HepG2 (cell line): ENCODE data around the gene TRMU. TPM values are rescaled to one million over a fixed set of nuclear protein-coding genes. Genes with fewer than 3 reads are reported as not detected.

Experiments
- ATAC-seq: fragments of 200-7000 bp; cut with Tn5 transposase; 3 replicates; pipeline ENCODE4 v1.9.1; 2020; ENCODE audit warnings: mild to moderate bottlenecking, moderate library complexity
- BruUV-seq: library from RNA; stranded (reverse); fragments of 400-500 nt; replicated peaks from 2 replicates; lab custom pipeline; 2021; lab: Mats Ljungman, UMichigan
- CTCF ChIA-PET: fragments of 300-600 bp; formaldehyde crosslinking; extraction: SDS; loops from one replicate; lab custom pipeline; 2021; ENCODE audit warnings: low total read pairs, inconsistent platforms, low intra/inter-chr PET ratio; lab: Yijun Ruan, JAX
- POLR2A ChIA-PET: fragments of 350-600 bp; sonication (Branson Sonifier 250); formaldehyde crosslinking; loops from one replicate; lab custom pipeline; 2020; ENCODE audit warnings: antibody characterized with exemption, inconsistent platforms; lab: Yijun Ruan, JAX
- DNase-seq: peaks from one replicate; pipeline ENCODE4 v3.0.0-alpha.2; 2015; ENCODE audit warnings: low spot score
- FAIRE-seq: peaks from 3 replicates; lab custom pipeline; 2011; peaks lifted over from hg19 to GRCh38; lab: Jason Lieb, UNC
- H2AFZ ChIP-seq: one replicate; pipeline ENCODE4 v1.6.1; 2011; ENCODE audit warnings: low read length, inconsistent platforms
- H3K27ac ChIP-seq: fragments of 300-600 bp; 3 replicates; pipeline ENCODE4 v1.8.0; 2011; ENCODE audit warnings: mixed run types, mild to moderate bottlenecking, mixed read lengths, low read length, inconsistent platforms; ENCODE audit not compliant: insufficient read depth; ENCODE audit errors: extremely low read length
- H3K27me3 ChIP-seq, 2 experiments: fragments of 200-600 bp in 1 of 2; 2 replicates in 1 of 2; 3 replicates in 1 of 2; pipeline versions ENCODE4 v1.6.0 to v1.8.0; 2011; ENCODE audit warnings: low read length in 2 of 2, mild to moderate bottlenecking in 2 of 2, moderate library complexity in 2 of 2, inconsistent platforms in 1 of 2; ENCODE audit not compliant: insufficient read depth in 2 of 2, control insufficient read depth in 1 of 2
- H3K36me3 ChIP-seq, 2 experiments: fragments of 200-600 bp in 1 of 2; replicated peaks in 1 of 2; 2 replicates in 1 of 2; 3 replicates in 1 of 2; pipeline versions ENCODE4 v1.5.1 to v1.8.0; 2011; ENCODE audit warnings: low read length in 2 of 2, inconsistent platforms in 1 of 2; ENCODE audit not compliant: insufficient read depth in 2 of 2, control insufficient read depth in 1 of 2
- H3K4me1 ChIP-seq: 2 replicates; pipeline ENCODE4 v1.5.1; 2012; ENCODE audit warnings: low read length, inconsistent platforms; ENCODE audit not compliant: insufficient read depth
- H3K4me2 ChIP-seq: 2 replicates; pipeline ENCODE4 v1.6.0; 2011; ENCODE audit warnings: low read depth, low read length, inconsistent platforms
- H3K4me3 ChIP-seq, 3 experiments: fragments of 200-600 bp in 1 of 3; sonication (generic), shearing (Covaris generic) in 1 of 3; replicated peaks in 1 of 3; 2 replicates each; pipeline ENCODE4 v1.5.1; 2011 to 2016; ENCODE audit warnings: low read length in 3 of 3, inconsistent platforms in 2 of 3, low read depth in 2 of 3, mild to moderate bottlenecking in 2 of 3, control low read depth in 1 of 3, mixed read lengths in 1 of 3; ENCODE audit not compliant: insufficient read depth in 1 of 3
- H3K79me2 ChIP-seq: one replicate; pipeline ENCODE4 v1.6.1; 2011; ENCODE audit warnings: low read length, inconsistent platforms; ENCODE audit not compliant: insufficient read depth
- H3K9ac ChIP-seq: 2 replicates; pipeline ENCODE4 v1.6.0; 2011; ENCODE audit warnings: mild to moderate bottlenecking, low read depth, low read length, inconsistent platforms; ENCODE audit not compliant: insufficient read depth
- H3K9me3 ChIP-seq: 2 replicates; pipeline ENCODE4 v1.5.1; 2012; ENCODE audit warnings: mild to moderate bottlenecking, low read length
- H4K20me1 ChIP-seq: 2 replicates; pipeline ENCODE4 v1.6.0; 2011; ENCODE audit warnings: inconsistent platforms, mild to moderate bottlenecking, low read length, moderate library complexity; ENCODE audit not compliant: insufficient read depth
- CCDC6 ChIP-seq: sonication (generic); formaldehyde crosslinking; IDR thresholded peaks from 2 replicates; pipeline ENCODE4 v1.8.1; 2022; ENCODE audit warnings: mild to moderate bottlenecking, missing genetic modification reagents, moderate library complexity
- FIP1L1 ChIP-seq: fragments of 200-400 bp; formaldehyde crosslinking; IDR thresholded peaks from 2 replicates; pipeline ENCODE4 v1.6.1; 2018; ENCODE audit warnings: low read depth, mild to moderate bottlenecking, low read length, moderate library complexity, borderline replicate concordance; ENCODE audit not compliant: insufficient read depth
- HDAC1 ChIP-seq: sonication (generic); formaldehyde crosslinking; IDR thresholded peaks from 2 replicates; pipeline ENCODE4 v1.5.1; 2020; ENCODE audit warnings: mild to moderate bottlenecking, missing genetic modification reagents
- HOXA7 ChIP-seq: sonication (generic); formaldehyde crosslinking; IDR thresholded peaks from 2 replicates; pipeline ENCODE4 v1.8.1; 2022; ENCODE audit warnings: mild to moderate bottlenecking, missing genetic modification reagents, moderate library complexity
- IKZF1 ChIP-seq: fragments of 450-650 bp; IDR thresholded peaks from 2 replicates; pipeline ENCODE4 v1.7.1; 2016
- KDM1A ChIP-seq: IDR thresholded peaks from 2 replicates; pipeline ENCODE4 v1.6.1; 2016; ENCODE audit warnings: missing compliant biosample characterization
- NFE2 ChIP-seq: sonication (generic); formaldehyde crosslinking; IDR thresholded peaks from 2 replicates; pipeline ENCODE4 v1.4.0; 2020; ENCODE audit warnings: missing genetic modification reagents
- PCBP2 ChIP-seq: fragments of 200-400 bp; formaldehyde crosslinking; optimal IDR thresholded peaks from 2 replicates; pipeline ENCODE3; 2018; ENCODE audit warnings: low read length, low read depth; ENCODE audit not compliant: poor library complexity, severe bottlenecking
- PRPF4 ChIP-seq: fragments of 200-400 bp; formaldehyde crosslinking; IDR thresholded peaks from 2 replicates; pipeline ENCODE4 v1.6.1; 2016; ENCODE audit warnings: low read length, low read depth; ENCODE audit not compliant: poor library complexity, severe bottlenecking
- RARA ChIP-seq: IDR thresholded peaks from 2 replicates; pipeline ENCODE4 v1.6.1; 2016; ENCODE audit warnings: missing genetic modification reagents, missing compliant biosample characterization
- ZNF235 ChIP-seq: sonication (generic); formaldehyde crosslinking; IDR thresholded peaks from 2 replicates; pipeline ENCODE4 v1.8.1; 2023; ENCODE audit warnings: mild to moderate bottlenecking, missing genetic modification reagents, borderline replicate concordance
- ZNF720 ChIP-seq: sonication (generic); formaldehyde crosslinking; IDR thresholded peaks from 2 replicates; pipeline ENCODE4 v1.4.0; 2020; ENCODE audit warnings: missing genetic modification reagents
- WGBS: methylation state at CpG from one replicate; pipeline ENCODE4 v1.1.6; 2017; ENCODE audit warnings: low lambda C conversion rate; 5-methylcytosine and 5-hydroxymethylcytosine counted together
- in situ Hi-C: cut with HindIII; loops from 2 replicates; pipeline ENCODE4 v1.10.0; 2017; ENCODE audit warnings: low pct_unique_long_range_greater_than_20kb; ENCODE audit not compliant: extremely low pct_ligation_motif_present
- intact Hi-C: fragments of 100-400 bp; cut with micrococcal nuclease; formaldehyde crosslinking; loops from one replicate; pipeline ENCODE4 v1.10.0; 2022; ENCODE audit not compliant: unreplicated experiment
- polyA plus RNA-seq, 8 experiments: library from polyadenylated mRNA; depleted of rRNA in 3 of 8; stranded (reverse) in 7 of 8; unstranded in 1 of 8; fragments of >200 nt; fragmentation: Illumina TruSeq in 4 of 8; extraction: Trizol in 4 of 8; gene quantifications; 2 replicates each; pipeline versions ENCODE4 v1.2.1 to v1.2.3, GENCODE V29; 2011 to 2016; ENCODE audit warnings: low read depth in 4 of 8, missing spikeins in 1 of 8, mixed read lengths in 1 of 8; ENCODE audit not compliant: insufficient read depth in 1 of 8
- total RNA-seq, 5 experiments: library from RNA; depleted of rRNA; stranded (reverse); fragments of >200 nt; fragmentation: Illumina TruSeq; extraction: Trizol; gene quantifications; 2 replicates each; pipeline ENCODE4 v1.2.3, GENCODE V29; 2016; ENCODE audit warnings: low read depth in 1 of 5
- TF ChIP-seq, protein P1 (sequence below): sonication (generic); formaldehyde crosslinking; IDR thresholded peaks from 2 replicates; pipeline ENCODE4 v1.5.0; 2020; ENCODE audit warnings: mild to moderate bottlenecking, missing genetic modification reagents, borderline replicate concordance
- TF ChIP-seq, protein P2 (sequence below): sonication (generic); formaldehyde crosslinking; IDR thresholded peaks from 2 replicates; pipeline ENCODE4 v1.4.0; 2020; ENCODE audit warnings: mild to moderate bottlenecking, missing genetic modification reagents
- TF ChIP-seq, protein P3 (sequence below): sonication (generic); formaldehyde crosslinking; IDR thresholded peaks from 2 replicates; pipeline ENCODE4 v1.5.0; 2020; ENCODE audit warnings: missing genetic modification reagents, mild to moderate bottlenecking, borderline replicate concordance
- TF ChIP-seq, protein P4 (sequence below): sonication (generic); formaldehyde crosslinking; IDR thresholded peaks from 2 replicates; pipeline ENCODE4 v1.9.0; 2022; ENCODE audit warnings: low read depth, missing genetic modification reagents
- TF ChIP-seq, protein P5 (sequence below): sonication (generic); formaldehyde crosslinking; IDR thresholded peaks from 2 replicates; pipeline ENCODE4 v1.5.1; 2020; ENCODE audit warnings: missing genetic modification reagents, mild to moderate bottlenecking, borderline replicate concordance

TRMU gene
- total and polyA plus RNA-seq, 2 of the 13 experiments (the other 11 are each of a cell fraction or from before 2014, with no cell fraction given): 31.0 to 50.2 TPM

DNA sequence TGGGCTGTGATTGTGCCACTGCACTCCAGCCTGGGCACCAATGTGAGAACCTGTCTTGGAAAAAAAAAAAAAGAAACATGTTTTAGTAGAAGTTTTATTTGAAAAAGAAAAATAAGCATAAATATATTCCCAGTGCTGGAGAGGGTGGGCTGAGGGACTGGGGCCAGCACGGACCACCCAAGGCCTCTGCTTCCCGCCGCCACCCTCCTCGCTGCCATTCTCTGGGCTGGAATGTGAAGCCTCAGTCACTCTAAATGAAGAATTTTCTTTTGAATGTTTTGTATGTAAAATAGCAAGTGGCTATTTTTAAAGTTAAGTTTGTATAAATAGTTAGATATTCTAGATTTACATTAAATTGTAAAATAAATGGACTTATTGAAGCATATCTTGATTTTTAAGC lies 5.1 kb upstream of the TRMU start (continued):
- TF ChIP-seq KDM1A (CRISPR knock-in tag) (no peak), IKZF1 (no peak)
- TF ChIP-seq, protein P1, sequence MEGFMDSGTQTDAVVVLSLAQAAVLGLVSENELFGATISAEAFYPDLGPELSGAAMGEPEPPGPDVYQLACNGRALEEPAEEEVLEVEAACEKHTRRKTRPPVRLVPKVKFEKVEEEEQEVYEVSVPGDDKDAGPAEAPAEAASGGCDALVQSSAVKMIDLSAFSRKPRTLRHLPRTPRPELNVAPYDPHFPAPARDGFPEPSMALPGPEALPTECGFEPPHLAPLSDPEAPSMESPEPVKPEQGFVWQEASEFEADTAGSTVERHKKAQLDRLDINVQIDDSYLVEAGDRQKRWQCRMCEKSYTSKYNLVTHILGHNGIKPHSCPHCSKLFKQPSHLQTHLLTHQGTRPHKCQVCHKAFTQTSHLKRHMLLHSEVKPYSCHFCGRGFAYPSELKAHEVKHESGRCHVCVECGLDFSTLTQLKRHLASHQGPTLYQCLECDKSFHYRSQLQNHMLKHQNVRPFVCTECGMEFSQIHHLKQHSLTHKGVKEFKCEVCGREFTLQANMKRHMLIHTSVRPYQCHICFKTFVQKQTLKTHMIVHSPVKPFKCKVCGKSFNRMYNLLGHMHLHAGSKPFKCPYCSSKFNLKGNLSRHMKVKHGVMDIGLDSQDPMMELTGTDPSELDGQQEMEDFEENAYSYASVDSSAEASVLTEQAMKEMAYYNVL: no peak

DNA sequence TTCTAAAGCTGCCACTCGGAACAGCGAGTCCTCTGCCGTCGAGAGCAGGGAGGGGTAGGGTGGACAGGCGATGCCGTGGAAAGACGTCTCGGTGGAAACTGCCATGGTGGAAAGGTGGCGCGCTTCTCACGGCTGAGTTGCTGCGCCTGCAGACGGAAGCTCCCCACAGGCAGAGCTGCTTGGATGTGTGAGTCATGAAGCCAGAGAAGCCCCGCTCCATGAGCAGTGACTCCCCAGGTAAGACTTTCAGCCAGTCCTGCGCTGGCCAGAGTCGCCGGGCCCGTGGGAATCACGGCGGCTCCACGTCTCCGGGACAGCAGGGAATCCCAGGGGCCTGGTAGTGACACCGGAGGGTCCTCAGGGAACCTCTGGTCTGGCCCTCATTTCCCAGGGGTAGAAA lies 4.0 kb upstream of the TRMU start:
- Histone ChIP-seq H3K79me2 (peaks cover 9% of the 10 kb centered on the region), H3K4me3 (no peak overlapping the region), H3K9ac (no peak overlapping the region), H4K20me1 (no peaks in the 10 kb centered on the region), H3K36me3 (peaks cover 16 to 41% of the 10 kb centered on the region in 2 experiments), H3K4me1 (peaks cover 6% of the 10 kb centered on the region), H3K9me3 (no peaks in the 10 kb centered on the region), H3K4me2 (no peak overlapping the region), H2AFZ (no peak overlapping the region), H3K27ac (no peak overlapping the region), H3K27me3 (no peaks in the 10 kb centered on the region)
- 95% methylated on average over 14 of the region's 23 CpGs for WGBS
- DNase-seq (no peak), ATAC-seq (no peak), FAIRE-seq (no peak)
- POLR2A ChIA-PET: no interaction called here
- CTCF ChIA-PET: no interaction called here
- intact Hi-C loops: no loop called here
- in situ Hi-C loops: no loop called here
- no TSS peak for BruUV-seq
- TF ChIP-seq NFE2 (CRISPR knock-in tag) (no peak), HOXA7 (CRISPR knock-in tag) (no peak), RARA (CRISPR knock-in tag) (no peak), HDAC1 (CRISPR knock-in tag) (no peak), ZNF720 (CRISPR knock-in tag) (no peak), FIP1L1 (no peak), CCDC6 (CRISPR knock-in tag) (no peak), PCBP2 (no peak), ZNF235 (CRISPR knock-in tag) (no peak), PRPF4 (no peak)
- TF ChIP-seq, protein P2, sequence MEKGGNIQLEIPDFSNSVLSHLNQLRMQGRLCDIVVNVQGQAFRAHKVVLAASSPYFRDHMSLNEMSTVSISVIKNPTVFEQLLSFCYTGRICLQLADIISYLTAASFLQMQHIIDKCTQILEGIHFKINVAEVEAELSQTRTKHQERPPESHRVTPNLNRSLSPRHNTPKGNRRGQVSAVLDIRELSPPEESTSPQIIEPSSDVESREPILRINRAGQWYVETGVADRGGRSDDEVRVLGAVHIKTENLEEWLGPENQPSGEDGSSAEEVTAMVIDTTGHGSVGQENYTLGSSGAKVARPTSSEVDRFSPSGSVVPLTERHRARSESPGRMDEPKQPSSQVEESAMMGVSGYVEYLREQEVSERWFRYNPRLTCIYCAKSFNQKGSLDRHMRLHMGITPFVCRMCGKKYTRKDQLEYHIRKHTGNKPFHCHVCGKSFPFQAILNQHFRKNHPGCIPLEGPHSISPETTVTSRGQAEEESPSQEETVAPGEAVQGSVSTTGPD: no peak
- TF ChIP-seq, protein P3, sequence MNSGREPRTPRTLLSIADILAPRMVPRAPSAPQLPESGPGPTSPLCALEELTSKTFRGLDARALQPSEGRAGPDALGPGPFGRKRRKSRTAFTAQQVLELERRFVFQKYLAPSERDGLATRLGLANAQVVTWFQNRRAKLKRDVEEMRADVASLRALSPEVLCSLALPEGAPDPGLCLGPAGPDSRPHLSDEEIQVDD (CRISPR knock-in tag): no peak
- TF ChIP-seq, protein P4, sequence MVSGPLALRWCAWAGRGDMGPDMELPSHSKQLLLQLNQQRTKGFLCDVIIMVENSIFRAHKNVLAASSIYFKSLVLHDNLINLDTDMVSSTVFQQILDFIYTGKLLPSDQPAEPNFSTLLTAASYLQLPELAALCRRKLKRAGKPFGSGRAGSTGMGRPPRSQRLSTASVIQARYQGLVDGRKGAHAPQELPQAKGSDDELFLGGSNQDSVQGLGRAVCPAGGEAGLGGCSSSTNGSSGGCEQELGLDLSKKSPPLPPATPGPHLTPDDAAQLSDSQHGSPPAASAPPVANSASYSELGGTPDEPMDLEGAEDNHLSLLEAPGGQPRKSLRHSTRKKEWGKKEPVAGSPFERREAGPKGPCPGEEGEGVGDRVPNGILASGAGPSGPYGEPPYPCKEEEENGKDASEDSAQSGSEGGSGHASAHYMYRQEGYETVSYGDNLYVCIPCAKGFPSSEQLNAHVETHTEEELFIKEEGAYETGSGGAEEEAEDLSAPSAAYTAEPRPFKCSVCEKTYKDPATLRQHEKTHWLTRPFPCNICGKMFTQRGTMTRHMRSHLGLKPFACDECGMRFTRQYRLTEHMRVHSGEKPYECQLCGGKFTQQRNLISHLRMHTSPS (CRISPR knock-in tag): no peak
- TF ChIP-seq, protein P5, sequence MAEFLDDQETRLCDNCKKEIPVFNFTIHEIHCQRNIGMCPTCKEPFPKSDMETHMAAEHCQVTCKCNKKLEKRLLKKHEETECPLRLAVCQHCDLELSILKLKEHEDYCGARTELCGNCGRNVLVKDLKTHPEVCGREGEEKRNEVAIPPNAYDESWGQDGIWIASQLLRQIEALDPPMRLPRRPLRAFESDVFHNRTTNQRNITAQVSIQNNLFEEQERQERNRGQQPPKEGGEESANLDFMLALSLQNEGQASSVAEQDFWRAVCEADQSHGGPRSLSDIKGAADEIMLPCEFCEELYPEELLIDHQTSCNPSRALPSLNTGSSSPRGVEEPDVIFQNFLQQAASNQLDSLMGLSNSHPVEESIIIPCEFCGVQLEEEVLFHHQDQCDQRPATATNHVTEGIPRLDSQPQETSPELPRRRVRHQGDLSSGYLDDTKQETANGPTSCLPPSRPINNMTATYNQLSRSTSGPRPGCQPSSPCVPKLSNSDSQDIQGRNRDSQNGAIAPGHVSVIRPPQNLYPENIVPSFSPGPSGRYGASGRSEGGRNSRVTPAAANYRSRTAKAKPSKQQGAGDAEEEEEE: no peak
